Pulmonary artery endothelial cell (primary cell): Measurements from ENCODE around the gene SLC9C1. TPM values are rescaled to one million over a fixed set of nuclear protein-coding genes. Genes with fewer than 3 reads are reported as not detected.

Experiments used
- DNase-seq: peaks from one replicate; pipeline ENCODE4 v3.0.0-alpha.2; 2011; ENCODE audit warnings: low read depth, low spot score
- total RNA-seq: library from RNA; depleted of rRNA; stranded (reverse); fragments of >200 nt; gene quantifications from 2 replicates; pipeline ENCODE4 v1.2.3, GENCODE V29; 2014

The SLC9C1 gene
- total RNA-seq, 1 donor from 2014 or later, result under 0.01 TPM

DNA sequence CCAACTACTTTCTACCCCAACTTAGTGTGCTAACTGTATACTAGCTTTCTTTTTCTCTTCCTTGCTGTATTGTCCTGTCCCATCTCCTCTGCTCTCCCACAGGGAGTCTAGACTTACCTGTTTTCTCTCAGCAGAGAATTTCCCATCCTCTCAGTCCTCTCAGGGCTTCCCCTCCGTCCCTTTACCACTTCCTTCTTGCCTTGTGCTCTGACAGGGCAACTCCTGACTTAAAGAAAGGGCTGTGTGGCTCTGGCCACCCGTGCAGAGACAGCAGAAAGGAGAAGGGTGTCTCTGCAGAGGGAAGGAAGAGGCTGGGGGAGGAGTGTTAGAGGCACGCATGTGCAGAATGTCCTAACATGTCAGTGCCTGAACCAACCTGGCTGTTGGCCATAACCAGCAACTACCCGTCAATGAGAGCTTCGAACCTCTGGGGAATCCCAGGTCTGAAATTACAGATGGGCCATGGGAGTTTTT lies 161.0 kb downstream of the SLC9C1 start, which contains the start of gene GCSAM:
Gene GCSAM (minus strand): TSS at position 274 of the 474 bp plus-strand sequence. CDS start 128 bp downstream, at position 146.
- no peak for DNase-seq

GRCh38 chr3:112132554-112132953 lies 161.5 kb downstream of the SLC9C1 start:
- DNase-seq, result no peak

- no peak for DNase-seq
Measured at GRCh38 chr3:112132088-112132487, 161.9 kb downstream of the SLC9C1 start.

GRCh38 chr3:112131111-112131510 lies 162.9 kb downstream of the SLC9C1 start:
- DNase-seq, result no peak

- no peak for DNase-seq
Measured at GRCh38 chr3:112130638-112130993, 163.4 kb downstream of the SLC9C1 start.

DNA sequence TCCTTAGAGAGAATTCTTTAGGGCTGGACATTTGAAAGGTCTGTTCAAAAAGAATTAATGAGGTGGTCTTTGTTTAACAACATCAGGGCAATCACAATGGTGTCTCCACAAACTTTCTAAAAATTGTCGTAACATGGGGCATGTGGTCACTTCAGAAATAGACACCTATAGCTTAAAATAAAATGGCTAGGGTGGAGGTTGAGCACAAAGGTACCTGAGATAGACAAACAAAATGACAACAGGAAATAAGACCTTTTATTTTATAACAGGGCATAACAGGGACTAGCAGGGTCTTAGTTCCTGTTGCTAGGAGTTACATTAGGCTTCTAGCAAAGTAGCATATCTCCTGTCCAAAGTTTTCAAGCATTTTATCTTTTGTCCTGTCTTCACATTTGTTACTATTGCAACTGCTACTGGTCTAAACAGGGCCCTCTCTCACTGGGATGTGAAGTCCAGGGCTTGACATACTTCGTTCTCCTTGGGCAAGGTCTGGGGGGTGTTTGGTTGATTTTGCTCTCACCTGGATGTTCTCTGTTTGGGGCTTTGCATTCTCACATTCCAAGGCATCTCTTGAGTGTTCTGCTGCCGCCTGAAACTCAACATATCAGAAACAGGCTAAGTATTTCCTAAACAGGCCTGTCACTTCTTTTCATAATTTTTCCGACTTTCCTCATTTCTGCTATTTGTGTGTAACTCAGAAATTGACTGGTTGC lies 163.9 kb downstream of the SLC9C1 start:
- no peak for DNase-seq

DNA sequence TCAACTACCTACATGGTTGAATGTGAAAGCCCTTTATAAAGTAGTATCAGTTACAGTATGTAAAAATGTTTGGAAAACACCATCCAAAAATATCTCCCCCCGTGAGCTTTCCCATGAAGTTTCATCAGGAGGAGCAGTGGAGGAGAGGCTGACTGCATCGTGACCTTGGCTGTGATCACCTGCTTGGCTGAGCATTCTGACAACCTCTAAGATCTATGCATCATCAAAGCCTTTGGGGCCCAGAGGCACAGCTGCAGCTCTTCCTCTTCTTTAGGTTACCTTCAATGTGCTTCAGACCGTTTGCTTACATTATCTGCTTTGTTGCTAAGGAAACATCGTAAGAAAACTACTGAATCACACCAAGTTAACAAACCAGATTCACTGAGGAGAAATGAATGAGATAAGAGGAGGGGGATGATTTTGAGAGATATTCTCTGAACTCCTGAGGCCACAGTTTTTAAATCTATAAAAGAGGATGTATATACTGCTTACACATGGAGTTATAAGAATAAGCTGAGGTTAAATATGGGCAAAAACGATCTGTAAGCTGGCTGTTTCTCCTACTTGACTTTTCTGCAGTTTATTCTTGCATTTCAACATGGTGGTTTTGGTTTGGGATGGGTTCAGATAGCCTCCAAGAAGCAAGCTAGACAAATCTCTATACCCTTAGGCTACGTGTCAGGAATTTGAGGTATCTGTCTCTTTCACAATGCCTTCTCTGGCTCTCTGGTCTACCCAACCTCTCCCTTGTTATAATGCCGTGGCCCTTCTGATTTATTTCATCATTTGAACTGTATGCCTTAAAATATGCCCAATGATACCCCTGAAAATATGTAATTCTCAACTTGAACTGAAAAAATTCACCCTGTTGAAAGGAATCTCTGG lies 164.9 kb downstream of the SLC9C1 start:
- DNase-seq, result no peak

- DNase-seq, result no peak
Measured at GRCh38 chr3:112127522-112128494, 166.2 kb downstream of the SLC9C1 start.

DNA sequence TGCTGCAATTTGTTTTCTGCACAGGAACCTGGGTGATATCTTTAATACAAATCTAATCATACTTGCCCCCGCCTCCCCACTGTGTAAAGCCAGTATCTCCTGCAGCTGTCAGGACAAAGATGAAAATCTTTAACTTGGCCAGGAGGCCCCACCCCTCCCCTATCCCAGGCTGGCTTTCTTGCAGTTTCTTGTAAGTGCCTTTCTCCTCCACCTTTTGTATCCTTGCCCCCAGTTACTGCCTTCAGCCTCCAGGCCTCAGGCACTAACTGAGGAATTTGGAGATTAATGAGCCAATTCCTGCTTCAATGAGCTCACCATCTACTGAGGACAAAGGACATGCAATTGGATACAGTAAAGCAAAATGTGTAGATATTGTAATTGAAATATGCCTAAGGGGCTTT lies 167.5 kb downstream of the SLC9C1 start:
- DNase-seq, result no peak

DNA sequence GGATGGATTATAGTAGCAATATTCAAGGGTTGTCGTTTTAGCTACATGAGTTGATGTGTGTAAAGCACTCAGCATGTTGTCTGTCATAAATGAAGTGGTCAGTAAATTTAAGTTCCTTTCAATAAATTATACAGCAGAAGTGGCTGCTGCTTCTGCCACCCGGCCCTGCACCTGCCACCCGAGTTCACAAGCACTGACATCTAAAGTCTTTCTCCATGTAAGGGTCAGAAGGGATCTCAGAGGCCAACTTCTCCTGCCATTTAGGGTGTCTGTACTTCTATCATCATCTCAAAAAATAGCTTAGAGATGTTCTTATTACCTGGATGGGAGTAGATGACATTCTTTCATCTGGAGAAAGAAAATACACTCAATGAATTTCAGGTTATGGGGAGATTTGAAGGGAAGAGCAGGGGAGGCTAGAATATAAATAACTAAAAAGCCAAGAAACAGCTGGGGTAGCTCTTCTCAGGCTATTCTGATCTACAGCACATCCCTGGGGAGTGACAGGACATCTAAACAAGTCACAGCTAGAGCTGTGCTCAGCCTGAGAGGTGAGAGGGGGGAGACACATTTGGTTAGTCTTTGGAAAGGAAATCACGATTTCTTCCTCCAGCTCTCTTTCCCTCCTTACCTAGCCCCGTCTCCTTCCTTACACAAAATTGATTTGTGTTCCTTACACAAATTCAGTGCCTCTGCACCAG lies 169.0 kb downstream of the SLC9C1 start:
- DNase-seq, result no peak

DNA sequence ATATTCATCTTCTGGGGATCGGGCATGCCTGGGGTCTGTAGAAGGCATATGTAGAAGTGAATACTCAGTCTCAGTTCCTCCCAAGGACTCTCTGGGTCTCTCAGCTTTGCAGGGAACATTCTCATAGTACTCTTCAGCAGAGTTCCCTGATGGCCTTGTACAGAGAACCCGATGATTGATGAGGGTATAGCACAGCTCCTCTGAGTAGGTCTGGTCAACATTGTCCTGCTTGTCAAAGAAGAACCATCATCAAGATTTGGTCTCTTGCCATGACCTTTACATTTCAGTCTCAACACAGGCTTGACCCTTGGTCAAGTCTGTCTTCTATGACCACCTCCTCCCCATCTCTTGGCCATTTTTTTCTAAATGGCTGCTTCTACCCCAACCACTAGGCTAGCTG lies 170.5 kb downstream of the SLC9C1 start:
- no peak for DNase-seq

DNA sequence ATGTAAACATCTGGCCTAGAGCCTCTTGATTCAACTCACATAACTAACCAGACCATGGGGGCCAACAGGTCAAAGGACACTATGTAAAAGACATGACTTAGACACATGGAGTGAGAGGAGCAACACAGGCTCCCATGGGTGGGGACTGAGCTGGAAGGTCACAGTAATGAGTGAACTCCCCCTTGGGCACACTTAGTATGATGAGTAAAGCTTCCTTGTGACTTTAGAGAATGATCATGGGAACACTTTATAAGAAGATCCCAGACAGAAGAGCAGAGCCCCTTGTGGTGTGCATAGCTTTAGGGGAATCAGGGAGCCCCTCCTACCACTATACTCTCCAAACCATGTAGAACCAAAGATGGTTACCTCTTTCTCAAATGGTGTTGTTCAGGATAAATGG lies 171.1 kb downstream of the SLC9C1 start:
- no peak for DNase-seq

DNA sequence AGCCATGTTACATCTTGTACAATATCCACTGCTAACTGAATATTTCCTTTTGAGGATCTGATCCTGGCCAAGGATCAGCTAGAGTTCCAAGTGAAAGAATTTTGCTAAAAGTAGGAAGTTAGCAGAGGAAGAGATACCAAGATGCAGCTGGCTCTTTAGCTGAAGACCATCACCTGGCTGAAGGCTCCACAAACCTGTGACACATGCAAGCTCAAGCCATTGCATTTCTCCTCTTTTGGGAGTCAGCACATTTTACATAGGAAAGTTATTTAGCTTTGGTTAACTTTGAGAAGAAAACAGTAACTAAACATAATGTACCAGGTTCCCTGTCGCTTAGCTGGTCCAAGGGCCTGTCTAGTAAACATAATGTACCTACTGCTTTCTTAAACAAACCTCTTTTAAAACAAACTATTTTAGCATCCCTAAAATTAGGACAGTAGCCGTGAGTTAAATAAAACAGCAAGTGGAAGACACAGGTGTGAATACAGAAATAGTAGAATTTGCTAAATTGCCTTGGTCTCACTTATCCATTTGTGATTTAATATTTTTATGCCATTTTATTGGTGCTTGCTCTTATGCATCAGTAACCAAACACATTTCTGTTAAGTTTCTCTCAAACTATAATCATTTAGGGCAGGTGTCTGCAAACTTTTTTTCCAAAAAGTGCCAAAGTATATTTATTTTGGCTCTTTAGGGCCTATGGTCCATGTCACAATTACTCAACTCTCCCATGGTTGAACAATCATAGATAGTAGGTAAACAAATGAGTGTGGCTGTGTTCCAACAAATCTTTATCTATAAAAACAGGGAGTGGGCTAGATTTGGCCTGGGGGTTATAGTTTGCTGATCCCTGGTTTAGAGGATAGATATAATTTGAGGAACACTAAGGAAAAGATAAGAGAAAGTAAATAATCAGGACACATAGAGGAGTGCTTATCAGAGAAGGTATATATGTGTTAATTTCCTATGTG lies 172.2 kb downstream of the SLC9C1 start:
- DNase-seq, result no peak

GRCh38 chr3:112119962-112120836 lies 173.8 kb downstream of the SLC9C1 start:
- no peak for DNase-seq

DNA sequence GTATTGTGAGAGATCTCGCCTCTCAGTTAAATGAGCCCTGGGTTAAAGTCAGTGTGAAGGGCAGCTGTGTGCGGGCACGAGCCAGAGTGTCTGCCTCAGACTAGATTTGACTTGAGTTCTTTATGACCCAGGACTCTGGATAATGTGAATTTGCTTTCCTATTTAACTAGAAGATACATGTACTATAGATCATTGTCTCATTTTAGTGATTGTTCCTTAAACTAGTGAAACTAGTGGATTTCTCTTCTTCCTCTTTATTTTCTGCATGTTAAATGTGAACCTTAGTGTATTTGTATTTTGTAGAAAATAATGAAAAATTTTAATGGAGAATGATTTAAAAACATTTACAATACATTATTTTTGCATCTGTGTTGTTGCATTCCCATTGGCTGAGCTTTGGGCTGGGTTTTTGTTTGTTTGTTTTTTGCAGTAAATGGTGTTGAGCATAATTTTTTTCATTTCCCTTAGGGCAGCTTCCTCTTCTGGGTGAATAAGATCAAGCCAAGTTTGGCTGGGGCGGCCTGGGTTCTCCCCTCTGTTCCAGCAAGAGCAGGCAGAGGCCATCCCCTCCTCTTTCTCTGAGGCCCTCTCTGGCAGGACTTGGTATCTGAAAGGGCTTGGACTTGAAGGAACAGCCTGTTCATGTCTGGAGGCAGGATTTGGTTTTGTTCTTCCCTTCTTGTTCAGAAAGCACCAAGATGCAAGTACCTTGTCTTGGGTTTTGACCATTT lies 176.0 kb downstream of the SLC9C1 start:
- DNase-seq, result no peak

GRCh38 chr3:112117415-112117814 lies 176.6 kb downstream of the SLC9C1 start:
- DNase-seq, result no peak

- no peak for DNase-seq
Measured at GRCh38 chr3:112116748-112117186, 177.2 kb downstream of the SLC9C1 start.
